Measurements from ENCODE around the gene MANBA.
"Not testable (repeated sequence)": the region's sequence is repeated elsewhere in the genome, so short reads cannot be mapped to it uniquely, and the experiment has no call there.

Gene MANBA

DNA sequence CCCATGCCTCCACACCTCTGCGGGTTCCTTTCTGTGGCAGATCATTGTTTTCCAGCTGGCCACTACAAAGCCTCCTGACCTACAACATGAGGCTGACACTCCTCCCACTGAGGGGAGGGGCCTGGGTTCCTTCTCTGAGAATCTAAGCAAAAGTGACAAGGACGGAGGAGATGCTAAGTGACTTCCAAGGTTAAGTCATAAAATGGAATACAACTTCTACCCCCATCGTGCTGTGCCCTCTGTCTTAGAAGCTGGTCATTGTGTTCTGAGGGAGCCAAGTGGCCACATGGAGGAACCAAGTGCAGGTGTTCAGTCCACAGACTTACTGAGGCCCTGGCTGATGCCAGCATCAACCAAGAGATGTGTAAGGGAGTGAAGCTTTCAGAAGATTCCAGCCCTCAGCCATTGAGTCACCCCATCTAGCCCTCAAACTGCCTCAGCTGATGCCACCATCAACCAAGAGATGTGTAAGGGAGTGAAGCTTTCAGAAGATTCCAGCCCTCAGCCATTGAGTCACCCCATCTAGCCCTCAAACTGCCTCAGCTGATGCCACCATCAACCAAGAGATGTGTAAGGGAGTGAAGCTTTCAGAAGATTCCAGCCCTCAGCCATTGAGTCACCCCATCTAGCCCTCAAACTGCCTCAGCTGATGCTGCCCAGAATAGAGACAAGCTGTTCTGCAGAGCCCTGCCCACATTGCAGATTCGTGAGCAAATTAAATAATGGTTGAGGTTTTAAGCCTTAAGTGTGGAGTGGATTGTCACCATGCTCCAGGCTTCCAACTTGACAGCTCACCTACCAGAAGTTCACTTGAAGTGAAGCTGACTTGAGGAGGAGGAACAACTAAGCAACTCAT is 140.8 kb downstream of the MANBA start:
- Mint-ChIP-seq H3K36me3 (ENCODE audit: low read depth) (peaks cover 28% of the 10 kb centered on the region), H3K27ac (peak overlapping the region; percentile 82), H3K4me1 (peaks cover 55% of the 10 kb centered on the region)
- not testable (repeated sequence) for DNase-seq, H3K9me3 Mint-ChIP-seq, H3K27me3 Mint-ChIP-seq, H3K4me3 Mint-ChIP-seq
- peak; percentile 82 for ATAC-seq

DNA sequence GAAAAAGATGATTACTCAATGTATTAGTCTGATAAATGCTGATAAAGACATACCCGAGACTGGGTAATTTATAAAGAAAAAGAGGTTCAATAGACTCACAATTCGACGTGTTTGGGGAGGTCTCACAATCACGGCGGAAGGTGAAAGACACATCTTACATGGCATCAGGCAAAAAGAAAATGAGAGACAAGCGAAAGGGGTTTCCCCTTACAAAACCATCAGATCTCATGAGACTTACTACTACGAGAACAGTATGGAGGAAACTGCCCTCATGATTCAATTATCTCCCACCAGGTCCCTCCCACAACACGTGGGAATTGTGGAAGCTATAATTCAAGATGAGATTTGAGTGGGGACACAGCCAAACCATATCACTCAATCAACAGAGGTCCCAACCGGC is 141.7 kb downstream of the MANBA start:
- H3K27me3 Mint-ChIP-seq, H3K9me3 Mint-ChIP-seq, ATAC-seq, DNase-seq: not testable (repeated sequence)
- Mint-ChIP-seq H3K4me1 (peaks cover 60% of the 10 kb centered on the region), H3K36me3 (ENCODE audit: low read depth) (peaks cover 38% of the 10 kb centered on the region), H3K4me3 (peak overlapping the region; percentile 16), H3K27ac (peak overlapping the region; percentile 82)

DNA sequence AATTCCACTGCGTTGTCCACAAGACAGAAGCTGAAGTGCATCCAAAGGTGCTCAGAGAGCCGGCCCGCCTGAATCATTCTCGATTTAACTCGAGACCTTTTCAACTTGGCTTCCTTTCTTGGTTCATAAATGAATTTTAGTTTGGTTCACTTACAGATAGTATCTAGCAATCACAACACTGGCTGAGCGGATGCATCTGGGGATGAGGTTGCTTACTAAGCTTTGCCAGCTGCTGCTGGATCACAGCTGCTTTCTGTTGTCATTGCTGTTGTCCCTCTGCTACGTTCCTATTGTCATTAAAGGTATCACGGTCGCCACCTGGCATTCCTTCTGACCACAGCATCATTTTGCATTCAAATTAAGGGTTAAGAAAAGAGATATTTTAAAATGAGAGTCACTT is 144.1 kb downstream of the MANBA start:
- peaks cover 60% of the 10 kb centered on the region for H3K36me3 Mint-ChIP-seq (ENCODE audit: low read depth)
- peaks cover 7% of the 10 kb centered on the region for H3K9me3 Mint-ChIP-seq
- H3K27me3 Mint-ChIP-seq, result no peaks in the 10 kb centered on the region
- no peak overlapping the region for H3K4me3 Mint-ChIP-seq
- peaks cover 78% of the 10 kb centered on the region for H3K4me1 Mint-ChIP-seq
- ATAC-seq (no peak), DNase-seq (no peak)
- H3K27ac Mint-ChIP-seq, result peak overlapping the region; percentile 62

DNA sequence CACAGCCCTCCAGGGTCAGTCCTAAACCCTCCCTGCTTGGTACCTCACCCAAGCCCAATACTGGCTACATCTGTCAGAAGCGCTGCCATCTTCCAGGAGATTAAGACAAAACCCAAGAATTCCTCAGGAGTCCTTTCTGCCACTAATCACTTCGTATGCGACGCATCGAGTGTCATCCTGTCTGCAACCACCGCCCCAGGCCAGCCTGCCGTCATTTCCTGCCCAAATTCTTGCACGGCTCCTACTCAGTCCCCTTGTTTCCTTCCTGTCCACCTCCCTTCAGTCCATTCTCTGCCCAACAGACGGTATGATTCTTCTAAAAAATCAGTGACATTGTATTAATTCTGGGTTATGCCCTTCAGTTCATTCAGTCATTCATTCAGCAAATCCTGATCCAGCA is 146.0 kb downstream of the MANBA start:
- Mint-ChIP-seq H3K4me3 (peak overlapping the region; percentile 60), H3K4me1 (peaks cover 84% of the 10 kb centered on the region), H3K27ac (peak overlapping the region; percentile 92), H3K9me3 (peaks cover 7% of the 10 kb centered on the region), H3K27me3 (no peaks in the 10 kb centered on the region), H3K36me3 (ENCODE audit: low read depth) (peaks cover 77% of the 10 kb centered on the region)
- no peak for ATAC-seq
- DNase-seq, result peak; percentile 36

DNA sequence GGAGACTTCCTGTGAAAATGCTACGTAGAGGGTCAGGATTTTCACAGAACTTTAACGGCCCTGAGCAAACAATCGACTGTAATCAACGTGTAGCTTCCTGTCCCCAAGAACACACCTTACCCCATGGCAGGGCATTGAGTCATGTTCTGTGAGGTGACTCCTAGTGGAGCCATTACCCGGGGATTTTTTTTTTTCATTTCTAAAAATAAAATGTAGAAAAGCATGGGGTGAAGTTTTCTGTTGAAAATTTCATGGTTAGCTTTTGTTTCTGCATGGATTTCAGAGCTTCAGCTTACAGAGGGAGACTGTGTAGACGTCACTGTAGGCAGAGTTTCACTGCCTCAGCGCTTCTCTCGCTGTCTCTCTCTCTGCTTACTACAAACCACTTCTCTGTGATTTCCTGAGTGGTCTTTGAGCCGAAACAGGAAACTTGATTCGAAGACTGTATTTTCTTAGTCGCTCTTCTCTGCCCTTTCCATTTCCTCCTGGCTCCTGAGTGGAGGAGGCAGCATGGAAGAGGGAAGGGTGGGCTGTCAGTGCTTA is 147.9 kb downstream of the MANBA start:
- ATAC-seq (peak; percentile 87), DNase-seq (no peak)
- peak overlapping the region; percentile 60 for H3K4me3 Mint-ChIP-seq
- peaks cover 90% of the 10 kb centered on the region for H3K36me3 Mint-ChIP-seq (ENCODE audit: low read depth)
- H3K4me1 Mint-ChIP-seq, result peaks cover 84% of the 10 kb centered on the region
- no peaks in the 10 kb centered on the region for H3K9me3 Mint-ChIP-seq
- H3K27me3 Mint-ChIP-seq, result no peaks in the 10 kb centered on the region
- peak overlapping the region; percentile 92 for H3K27ac Mint-ChIP-seq

DNA sequence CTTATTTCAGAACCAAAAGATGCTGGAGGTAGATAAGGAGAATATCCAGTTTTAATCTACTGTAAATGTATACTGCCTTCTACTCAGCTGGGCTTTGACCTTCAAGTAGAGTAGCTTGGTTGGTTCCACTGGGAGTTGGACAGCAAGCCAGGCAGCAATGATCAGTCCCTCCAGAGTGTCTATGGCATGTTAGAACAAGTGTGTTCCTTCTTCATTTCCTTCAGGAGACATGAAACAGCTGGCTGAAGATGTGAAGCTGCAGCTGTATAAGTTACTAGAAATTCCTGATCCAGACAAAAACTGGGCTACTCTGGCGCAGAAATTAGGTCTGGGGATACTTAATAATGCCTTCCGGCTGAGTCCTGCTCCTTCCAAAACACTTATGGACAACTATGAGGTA is 148.6 kb downstream of the MANBA start:
- DNase-seq (no peak), ATAC-seq (no peak)
- H3K9me3 Mint-ChIP-seq, result no peaks in the 10 kb centered on the region
- H3K4me3 Mint-ChIP-seq, result peak overlapping the region; percentile 60
- H3K27ac Mint-ChIP-seq, result peak overlapping the region; percentile 92
- peaks cover 93% of the 10 kb centered on the region for H3K36me3 Mint-ChIP-seq (ENCODE audit: low read depth)
- no peaks in the 10 kb centered on the region for H3K27me3 Mint-ChIP-seq
- H3K4me1 Mint-ChIP-seq, result peaks cover 91% of the 10 kb centered on the region

DNA sequence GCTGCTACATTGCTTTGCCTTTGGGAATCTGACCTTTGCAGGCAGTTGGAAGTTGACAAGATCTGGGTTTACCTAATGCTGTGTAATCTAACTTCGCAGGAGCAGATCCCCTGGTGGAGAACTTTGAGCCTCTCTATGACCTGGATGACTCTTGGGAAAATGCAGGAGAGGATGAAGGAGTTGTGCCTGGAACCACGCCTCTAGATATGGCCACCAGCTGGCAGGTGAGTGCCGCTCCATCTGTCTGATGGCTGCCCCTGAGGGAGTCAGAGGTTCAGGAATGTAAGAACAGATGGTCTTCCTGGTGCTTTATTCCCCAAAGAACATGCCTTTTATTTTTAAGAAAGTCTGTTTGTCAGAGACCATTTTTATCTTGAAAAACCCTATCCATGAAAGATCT is 150.3 kb downstream of the MANBA start:
- H3K36me3 Mint-ChIP-seq (ENCODE audit: low read depth), result peaks cover 92% of the 10 kb centered on the region

DNA sequence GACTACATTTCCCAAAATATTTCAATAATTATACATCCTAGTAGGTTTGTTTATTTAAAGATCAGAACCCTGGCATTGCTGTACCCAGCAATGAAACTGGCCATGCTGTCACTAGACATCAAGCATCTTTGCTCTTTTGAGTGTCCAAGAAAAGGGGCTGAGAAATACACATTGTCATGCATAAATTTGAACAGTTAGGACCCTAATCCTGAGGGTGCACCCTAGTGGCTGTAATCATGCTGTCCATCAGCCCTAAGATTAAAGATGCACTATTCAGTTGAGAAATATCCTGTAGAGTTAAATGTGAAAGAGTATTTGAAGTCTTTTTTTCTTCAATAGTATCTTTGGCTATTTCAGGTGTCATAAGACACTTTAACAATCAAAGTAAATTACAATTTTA is 150.8 kb downstream of the MANBA start:
- ATAC-seq (no peak), DNase-seq (no peak)
- no peak overlapping the region for H3K4me3 Mint-ChIP-seq
- peaks cover 90% of the 10 kb centered on the region for H3K4me1 Mint-ChIP-seq
- H3K27ac Mint-ChIP-seq, result peak overlapping the region; percentile 75
- peaks cover 93% of the 10 kb centered on the region for H3K36me3 Mint-ChIP-seq (ENCODE audit: low read depth)
- no peaks in the 10 kb centered on the region for H3K9me3 Mint-ChIP-seq
- H3K27me3 Mint-ChIP-seq, result no peaks in the 10 kb centered on the region

More for the DNA sequence above, 150.3 kb downstream of the MANBA start:
- Mint-ChIP-seq H3K9me3 (no peaks in the 10 kb centered on the region), H3K27ac (peak overlapping the region; percentile 75), H3K4me1 (peaks cover 90% of the 10 kb centered on the region), H3K27me3 (no peaks in the 10 kb centered on the region), H3K4me3 (no peak overlapping the region)
- DNase-seq, result no peak
- no peak for ATAC-seq

DNA sequence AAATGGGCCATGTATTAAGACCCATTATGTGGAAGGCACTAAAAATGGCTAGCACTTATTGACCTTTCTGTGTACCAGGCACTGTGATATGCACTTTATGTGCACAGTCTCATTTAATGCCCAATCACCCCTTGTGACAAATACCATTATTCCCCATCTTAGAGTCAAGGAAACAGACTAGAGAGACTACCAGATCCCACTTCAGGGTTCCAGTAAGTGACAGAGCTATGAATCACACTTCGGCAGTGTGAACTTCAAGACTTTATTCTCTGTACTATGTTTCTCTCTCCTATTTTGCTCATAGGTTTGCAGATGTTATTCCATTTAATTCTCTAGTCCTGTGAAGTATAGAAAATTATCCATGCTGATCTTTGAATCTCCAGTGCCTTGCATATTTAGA is 152.6 kb downstream of the MANBA start:
- DNase-seq, result no peak
- peak; percentile 35 for ATAC-seq

DNA sequence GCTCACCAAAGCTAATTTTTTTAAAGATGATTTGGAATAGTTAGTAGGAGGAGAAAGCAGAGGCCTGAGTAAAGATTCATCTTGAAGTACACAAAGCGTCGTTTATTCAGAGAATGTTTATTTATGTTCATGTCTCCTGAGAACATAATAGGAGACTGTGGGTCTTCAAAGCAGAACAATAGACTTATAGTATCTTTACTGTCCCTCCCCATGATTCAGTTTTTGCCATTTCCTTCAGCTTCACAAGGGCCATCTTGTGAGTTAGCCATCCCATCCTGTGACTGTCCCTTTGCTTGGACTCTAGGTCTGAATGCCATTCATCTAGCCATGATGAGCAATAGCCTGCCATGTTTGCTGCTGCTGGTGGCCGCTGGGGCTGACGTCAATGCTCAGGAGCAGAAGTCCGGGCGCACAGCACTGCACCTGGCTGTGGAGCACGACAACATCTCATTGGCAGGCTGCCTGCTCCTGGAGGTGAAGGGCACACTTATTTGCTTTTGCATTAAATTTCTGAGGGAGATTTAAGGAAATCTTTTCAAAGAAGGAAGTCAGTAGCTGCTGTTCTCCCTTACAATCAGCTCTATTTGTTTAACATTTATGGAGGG is 153.8 kb downstream of the MANBA start:
- ATAC-seq, result no peak
- Mint-ChIP-seq H3K4me3 (no peak overlapping the region), H3K4me1 (peaks cover 72% of the 10 kb centered on the region), H3K27ac (peak overlapping the region; percentile 50), H3K36me3 (ENCODE audit: low read depth) (peaks cover 84% of the 10 kb centered on the region), H3K27me3 (no peaks in the 10 kb centered on the region), H3K9me3 (no peaks in the 10 kb centered on the region)
- no peak for DNase-seq

More for the DNA sequence above, 152.6 kb downstream of the MANBA start:
- Mint-ChIP-seq H3K27ac (peak overlapping the region; percentile 77), H3K36me3 (ENCODE audit: low read depth) (peaks cover 90% of the 10 kb centered on the region), H3K27me3 (no peaks in the 10 kb centered on the region), H3K4me1 (peaks cover 84% of the 10 kb centered on the region), H3K4me3 (no peak overlapping the region), H3K9me3 (no peaks in the 10 kb centered on the region)

DNA sequence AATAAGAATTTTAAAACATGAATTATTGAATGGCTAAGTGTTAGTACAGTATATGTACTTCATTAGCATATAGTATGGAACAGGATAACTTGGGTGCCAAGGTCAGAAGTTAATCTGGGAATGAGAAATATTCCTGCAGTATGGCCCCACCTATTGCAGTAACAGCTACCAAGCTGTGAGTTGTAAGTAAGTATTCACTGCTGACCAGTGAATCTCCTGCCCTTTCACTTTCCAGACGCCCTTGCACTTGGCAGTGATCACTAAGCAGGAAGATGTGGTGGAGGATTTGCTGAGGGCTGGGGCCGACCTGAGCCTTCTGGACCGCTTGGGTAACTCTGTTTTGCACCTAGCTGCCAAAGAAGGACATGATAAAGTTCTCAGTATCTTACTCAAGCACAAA is 154.5 kb downstream of the MANBA start:
- no peak for ATAC-seq
- Mint-ChIP-seq H3K27me3 (no peaks in the 10 kb centered on the region), H3K36me3 (ENCODE audit: low read depth) (peaks cover 84% of the 10 kb centered on the region), H3K9me3 (no peaks in the 10 kb centered on the region), H3K4me3 (no peak overlapping the region), H3K4me1 (peaks cover 68% of the 10 kb centered on the region), H3K27ac (peak overlapping the region; percentile 50)
- no peak for DNase-seq

DNA sequence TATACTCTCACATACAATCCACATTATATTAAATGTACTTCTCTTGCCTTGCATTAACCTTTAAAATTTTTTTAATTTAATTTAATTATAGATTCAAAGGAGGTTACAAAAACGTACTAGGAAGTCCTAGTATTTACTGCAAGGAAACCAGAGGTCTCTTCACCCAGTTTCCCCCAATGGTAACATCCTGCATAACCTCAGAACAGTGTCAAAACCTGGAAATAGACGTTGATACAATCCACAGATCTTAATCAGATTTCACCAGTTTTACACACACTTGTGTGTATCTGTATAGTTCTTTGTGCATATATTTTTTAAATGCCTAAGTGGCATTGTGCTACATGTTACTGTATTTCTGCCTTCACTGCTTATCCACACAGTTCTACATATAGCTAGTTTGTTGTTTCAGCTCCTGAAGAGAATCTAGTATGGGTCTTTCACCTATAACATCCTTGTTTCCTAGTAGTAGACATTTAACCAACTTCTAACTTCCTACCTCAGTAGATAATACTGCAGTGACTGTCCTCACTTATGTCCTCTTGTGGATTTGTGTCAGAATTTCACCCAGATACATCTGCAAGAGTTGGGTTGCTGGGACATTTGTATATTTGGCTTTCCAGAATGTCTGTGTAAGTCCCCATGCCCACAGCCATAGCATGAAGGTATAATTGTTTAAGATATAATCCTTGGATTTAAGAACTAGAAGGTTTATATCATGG is 156.4 kb downstream of the MANBA start:
- no peak for ATAC-seq
- H3K27ac Mint-ChIP-seq, result peak overlapping the region; percentile 42
- peaks cover 83% of the 10 kb centered on the region for H3K36me3 Mint-ChIP-seq (ENCODE audit: low read depth)
- H3K4me1 Mint-ChIP-seq, result peaks cover 69% of the 10 kb centered on the region
- DNase-seq, result no peak
- H3K4me3 Mint-ChIP-seq, result no peak overlapping the region
- no peaks in the 10 kb centered on the region for H3K9me3 Mint-ChIP-seq
- no peaks in the 10 kb centered on the region for H3K27me3 Mint-ChIP-seq

DNA sequence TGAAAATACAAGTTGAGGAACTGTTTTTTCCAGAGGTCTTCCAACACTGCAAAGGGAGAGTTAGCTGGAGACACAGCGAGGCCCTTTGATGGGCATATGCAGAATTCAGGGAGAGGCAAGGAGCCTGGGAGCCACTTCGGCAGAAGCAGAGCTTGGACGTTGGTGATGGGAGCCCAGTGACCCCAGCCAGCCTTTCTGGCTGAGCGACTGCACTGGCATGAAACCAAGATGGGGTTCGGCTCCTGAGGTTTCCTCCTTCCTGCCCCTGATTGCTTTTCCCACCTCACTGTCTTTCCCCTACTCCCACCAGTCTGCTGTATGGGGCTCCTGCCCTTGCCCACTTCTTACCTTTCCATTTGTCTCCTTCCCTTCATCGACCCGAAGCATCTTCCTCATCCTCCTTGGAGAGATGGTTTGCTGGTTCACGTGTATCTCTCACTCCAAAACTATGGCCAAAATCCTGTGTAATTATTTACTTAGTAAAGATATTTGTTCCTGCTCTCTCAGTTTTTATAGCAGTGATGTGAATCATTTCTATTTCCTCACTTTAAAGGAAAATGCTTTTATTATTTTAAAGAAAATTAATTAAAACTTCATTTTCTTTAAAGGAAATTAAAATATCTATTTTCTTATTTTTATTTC is 159.1 kb downstream of the MANBA start:
- ATAC-seq, result no peak
- H3K27ac Mint-ChIP-seq, result no peak overlapping the region
- peaks cover 82% of the 10 kb centered on the region for H3K36me3 Mint-ChIP-seq (ENCODE audit: low read depth)

DNA sequence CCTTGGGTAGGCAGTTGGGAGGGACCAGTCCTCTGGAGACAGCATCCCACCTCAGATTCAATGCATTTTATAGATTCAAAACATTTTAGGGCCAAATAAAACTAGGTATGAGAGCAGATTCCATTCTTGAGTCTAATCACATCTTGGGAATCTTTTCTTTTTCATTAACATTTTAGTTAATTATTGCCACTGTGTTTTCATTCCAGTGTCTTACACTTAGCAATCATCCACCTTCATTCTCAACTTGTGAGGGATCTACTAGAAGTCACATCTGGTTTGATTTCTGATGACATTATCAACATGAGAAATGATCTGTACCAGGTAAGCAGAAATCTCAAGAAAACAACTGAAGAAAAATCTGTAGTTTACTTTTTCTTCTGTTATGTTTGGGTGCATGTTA is 160.1 kb downstream of the MANBA start:
- Mint-ChIP-seq H3K4me3 (no peak overlapping the region), H3K4me1 (peaks cover 74% of the 10 kb centered on the region), H3K27me3 (no peaks in the 10 kb centered on the region), H3K27ac (peak overlapping the region; percentile 97), H3K36me3 (ENCODE audit: low read depth) (peaks cover 85% of the 10 kb centered on the region), H3K9me3 (no peaks in the 10 kb centered on the region)
- DNase-seq (no peak), ATAC-seq (no peak)

More for the DNA sequence above, 159.1 kb downstream of the MANBA start:
- DNase-seq, result no peak
- H3K9me3 Mint-ChIP-seq, result no peaks in the 10 kb centered on the region
- H3K27me3 Mint-ChIP-seq, result no peaks in the 10 kb centered on the region
- no peak overlapping the region for H3K4me3 Mint-ChIP-seq
- H3K4me1 Mint-ChIP-seq, result peaks cover 70% of the 10 kb centered on the region

Measured in activated naive CD8-positive, alpha-beta T cell treated with anti-CD3 and anti-CD28 coated beads, Interleukin-2, amount 50 U/mL, for 24 hours (primary cell).